Natural killer cell treated with Interleukin-12 subunit alpha and Interleukin-12 subunit beta and Interleukin-15 and Interleukin-18, amount 100 ng/mL, for 72 hours (primary cell): ENCODE results near the gene SLC34A1. TPM values are rescaled to one million over a fixed set of nuclear protein-coding genes. Genes with fewer than 3 reads are reported as not detected.
"Not testable (repeated sequence)": the region's sequence is repeated elsewhere in the genome, so short reads cannot be mapped to it uniquely, and the experiment has no call there.

Experiments
- ATAC-seq, 2 donors: fragments of 150-1000 bp; cut with Tn5 transposase in 1 of 2; sonication (Bioruptor Pico), chemical (Tn5 transposase) in 1 of 2; 2 replicates each; pipeline ENCODE4 v1.10.0; 2021
- DNase-seq: peaks from one replicate; pipeline ENCODE4 v3.0.0; 2022; ENCODE audit warnings: low spot score
- H3K27ac Mint-ChIP-seq, 2 donors: 1 replicate in 1 of 2; 2 replicates in 1 of 2; pipeline ENCODE4 v1.8.0; 2022; ENCODE audit warnings: mixed read lengths in 2 of 2, mild to moderate bottlenecking in 1 of 2, moderate library complexity in 1 of 2
- H3K27me3 Mint-ChIP-seq, 2 donors: 1 replicate in 1 of 2; 2 replicates in 1 of 2; pipeline ENCODE4 v1.8.0; 2022; ENCODE audit warnings: mixed read lengths in 2 of 2
- H3K36me3 Mint-ChIP-seq: one replicate; pipeline ENCODE4 v1.8.0; 2022; ENCODE audit warnings: mixed read lengths
- H3K4me1 Mint-ChIP-seq, 2 donors: 1 replicate in 1 of 2; 2 replicates in 1 of 2; pipeline ENCODE4 v1.8.0; 2022; ENCODE audit warnings: low read depth in 2 of 2, mixed read lengths in 2 of 2, mild to moderate bottlenecking in 1 of 2
- H3K4me3 Mint-ChIP-seq: one replicate; pipeline ENCODE4 v1.8.0; 2022; ENCODE audit warnings: mixed read lengths
- H3K9me3 Mint-ChIP-seq: 2 replicates; pipeline ENCODE4 v1.8.0; 2022; ENCODE audit warnings: mixed read lengths
- total RNA-seq, 2 donors: library from RNA; stranded (reverse); gene quantifications; one replicate each; pipeline ENCODE4 v1.2.3, GENCODE V29; 2022

Gene SLC34A1
- total RNA-seq, 2 donors from 2014 or later: not detected

- H3K27ac Mint-ChIP-seq: peak overlapping the region; percentile 62 to 76
- ATAC-seq (no peak), DNase-seq (no peak)
- H3K36me3 Mint-ChIP-seq: peaks cover 6% of the 10 kb centered on the region
- H3K4me3 Mint-ChIP-seq: no peak overlapping the region
- H3K9me3 Mint-ChIP-seq: no peaks in the 10 kb centered on the region
- no peaks in the 10 kb centered on the region for H3K27me3 Mint-ChIP-seq
- peaks cover 30 to 40% of the 10 kb centered on the region in 2 donors for H3K4me1 Mint-ChIP-seq
Observed at GRCh38 chr5:177368869-177369644, 15.2 kb upstream of the SLC34A1 start.

GRCh38 chr5:177369645-177370440, 14.4 kb upstream of the SLC34A1 start:
- peak overlapping the region; percentile 62 to 76 for H3K27ac Mint-ChIP-seq
- H3K36me3 Mint-ChIP-seq: peaks cover 6% of the 10 kb centered on the region
- H3K9me3 Mint-ChIP-seq: no peaks in the 10 kb centered on the region
- H3K4me3 Mint-ChIP-seq: no peak overlapping the region
- DNase-seq (no peak), ATAC-seq (no peak)
- H3K4me1 Mint-ChIP-seq: peaks cover 22 to 33% of the 10 kb centered on the region in 2 donors
- H3K27me3 Mint-ChIP-seq: no peaks in the 10 kb centered on the region

- Mint-ChIP-seq H3K27me3 (no peaks in the 10 kb centered on the region), H3K36me3 (peaks cover 6% of the 10 kb centered on the region), H3K4me3 (no peak overlapping the region), H3K9me3 (no peaks in the 10 kb centered on the region), H3K4me1 (peaks cover 20 to 27% of the 10 kb centered on the region in 2 donors), H3K27ac (no peak overlapping the region)
- ATAC-seq (peak in 1 of 2 donors; percentile 91), DNase-seq (peak; percentile 71)
Observed at GRCh38 chr5:177370488-177371119, 13.6 kb upstream of the SLC34A1 start.

GRCh38 chr5:177371120-177372033, 12.9 kb upstream of the SLC34A1 start:
- no peak for ATAC-seq
- no peaks in the 10 kb centered on the region for H3K9me3 Mint-ChIP-seq
- no peak overlapping the region for H3K4me3 Mint-ChIP-seq
- DNase-seq: no peak
- peaks cover 18 to 25% of the 10 kb centered on the region in 2 donors for H3K4me1 Mint-ChIP-seq
- H3K27ac Mint-ChIP-seq: peak overlapping the region in 1 of 2 donors; percentile 53
- peaks cover 6% of the 10 kb centered on the region for H3K36me3 Mint-ChIP-seq
- H3K27me3 Mint-ChIP-seq: no peaks in the 10 kb centered on the region

GRCh38 chr5:177372034-177372896, 12.0 kb upstream of the SLC34A1 start:
- no peaks in the 10 kb centered on the region for H3K9me3 Mint-ChIP-seq
- H3K4me3 Mint-ChIP-seq: peak overlapping the region; percentile 24
- H3K36me3 Mint-ChIP-seq: peaks cover 6% of the 10 kb centered on the region
- ATAC-seq (peak in 1 of 2 donors; percentile 71), DNase-seq (no peak)
- H3K4me1 Mint-ChIP-seq: peaks cover 18 to 25% of the 10 kb centered on the region in 2 donors
- peak overlapping the region; percentile 53 to 78 for H3K27ac Mint-ChIP-seq
- H3K27me3 Mint-ChIP-seq: no peaks in the 10 kb centered on the region

GRCh38 chr5:177372910-177373309, 11.3 kb upstream of the SLC34A1 start:
- H3K27ac Mint-ChIP-seq: peak overlapping the region; percentile 53 to 78
- no peak overlapping the region for H3K4me3 Mint-ChIP-seq
- ATAC-seq: peak in 1 of 2 donors; percentile 35
- peaks cover 18 to 25% of the 10 kb centered on the region in 2 donors for H3K4me1 Mint-ChIP-seq
- H3K9me3 Mint-ChIP-seq: no peaks in the 10 kb centered on the region
- DNase-seq: no peak
- no peaks in the 10 kb centered on the region for H3K27me3 Mint-ChIP-seq
- H3K36me3 Mint-ChIP-seq: peaks cover 6% of the 10 kb centered on the region

GRCh38 chr5:177373806-177374205, 10.4 kb upstream of the SLC34A1 start:
- Mint-ChIP-seq H3K4me3 (no peak overlapping the region), H3K27ac (no peak overlapping the region), H3K4me1 (peaks cover 15 to 19% of the 10 kb centered on the region in 2 donors), H3K27me3 (no peaks in the 10 kb centered on the region), H3K36me3 (peaks cover 6% of the 10 kb centered on the region), H3K9me3 (no peaks in the 10 kb centered on the region)
- ATAC-seq: no peak
- no peak for DNase-seq

- Mint-ChIP-seq H3K4me3 (no peak overlapping the region), H3K27ac (no peak overlapping the region), H3K9me3 (no peaks in the 10 kb centered on the region), H3K4me1 (peaks cover 14 to 16% of the 10 kb centered on the region in 2 donors), H3K36me3 (peaks cover 2% of the 10 kb centered on the region), H3K27me3 (no peaks in the 10 kb centered on the region)
- ATAC-seq: no peak
- DNase-seq: no peak
Observed at GRCh38 chr5:177374211-177374610, 10.0 kb upstream of the SLC34A1 start.

- H3K27me3 Mint-ChIP-seq, H3K27ac Mint-ChIP-seq, H3K36me3 Mint-ChIP-seq, ATAC-seq, H3K4me3 Mint-ChIP-seq, H3K9me3 Mint-ChIP-seq, DNase-seq: not testable (repeated sequence)
- H3K4me1 Mint-ChIP-seq: peaks cover 16 to 24% of the 10 kb centered on the region in 2 donors
Observed at GRCh38 chr5:177375516-177375915, 8.7 kb upstream of the SLC34A1 start.

- H3K4me1 Mint-ChIP-seq: peaks cover 16 to 24% of the 10 kb centered on the region in 2 donors
- DNase-seq (no peak), ATAC-seq (no peak)
- no peak overlapping the region for H3K27ac Mint-ChIP-seq
- H3K36me3 Mint-ChIP-seq: no peaks in the 10 kb centered on the region
- no peak overlapping the region for H3K4me3 Mint-ChIP-seq
- H3K27me3 Mint-ChIP-seq: no peaks in the 10 kb centered on the region
- H3K9me3 Mint-ChIP-seq: no peaks in the 10 kb centered on the region
Observed at GRCh38 chr5:177376107-177376506, 8.1 kb upstream of the SLC34A1 start.

- H3K4me1 Mint-ChIP-seq: peaks cover 7 to 16% of the 10 kb centered on the region in 2 donors
- H3K4me3 Mint-ChIP-seq: no peak overlapping the region
- peak in 1 of 2 donors; percentile 6 for ATAC-seq
- no peaks in the 10 kb centered on the region for H3K27me3 Mint-ChIP-seq
- no peaks in the 10 kb centered on the region for H3K36me3 Mint-ChIP-seq
- DNase-seq: no peak
- no peaks in the 10 kb centered on the region for H3K9me3 Mint-ChIP-seq
- H3K27ac Mint-ChIP-seq: no peak overlapping the region
Observed at GRCh38 chr5:177377851-177378776, 6.1 kb upstream of the SLC34A1 start.
